B cell (primary cell): ENCODE data around the gene DAB2IP.

Experiments used
- EZH2 ChIP-seq: IDR thresholded peaks from 2 replicates; pipeline ENCODE4 v1.6.1; 2012; ENCODE audit warnings: borderline replicate concordance, low read depth, mild to moderate bottlenecking, moderate library complexity, low read length; ENCODE audit not compliant: insufficient read depth, poor library complexity, severe bottlenecking
- TF ChIP-seq, protein P1 (sequence below): fragments of 200-600 bp; IDR thresholded peaks from one replicate; pipeline ENCODE4 v1.8.0; 2022; ENCODE audit warnings: antibody characterized with exemption, mild to moderate bottlenecking

DNA sequence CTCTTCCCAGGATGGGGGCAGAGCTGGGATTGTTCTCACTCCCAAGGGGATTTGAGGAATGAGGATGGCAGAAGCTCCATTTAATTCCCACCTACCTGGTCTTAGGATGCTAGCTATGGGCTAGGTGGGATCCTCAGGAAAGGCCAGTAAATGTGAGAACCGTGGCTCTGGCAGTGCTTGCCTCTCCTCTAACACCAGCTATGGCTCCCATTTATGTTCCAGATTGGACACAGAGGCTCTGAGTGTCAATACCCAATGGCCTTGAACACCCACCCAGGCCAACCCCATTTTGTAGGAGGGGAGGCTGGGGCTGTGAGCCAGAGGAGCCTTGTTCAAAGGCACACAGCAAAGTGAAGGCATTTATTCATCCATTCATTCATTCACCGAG, 10.2 kb upstream of the DAB2IP start:
- TF ChIP-seq, protein P1, sequence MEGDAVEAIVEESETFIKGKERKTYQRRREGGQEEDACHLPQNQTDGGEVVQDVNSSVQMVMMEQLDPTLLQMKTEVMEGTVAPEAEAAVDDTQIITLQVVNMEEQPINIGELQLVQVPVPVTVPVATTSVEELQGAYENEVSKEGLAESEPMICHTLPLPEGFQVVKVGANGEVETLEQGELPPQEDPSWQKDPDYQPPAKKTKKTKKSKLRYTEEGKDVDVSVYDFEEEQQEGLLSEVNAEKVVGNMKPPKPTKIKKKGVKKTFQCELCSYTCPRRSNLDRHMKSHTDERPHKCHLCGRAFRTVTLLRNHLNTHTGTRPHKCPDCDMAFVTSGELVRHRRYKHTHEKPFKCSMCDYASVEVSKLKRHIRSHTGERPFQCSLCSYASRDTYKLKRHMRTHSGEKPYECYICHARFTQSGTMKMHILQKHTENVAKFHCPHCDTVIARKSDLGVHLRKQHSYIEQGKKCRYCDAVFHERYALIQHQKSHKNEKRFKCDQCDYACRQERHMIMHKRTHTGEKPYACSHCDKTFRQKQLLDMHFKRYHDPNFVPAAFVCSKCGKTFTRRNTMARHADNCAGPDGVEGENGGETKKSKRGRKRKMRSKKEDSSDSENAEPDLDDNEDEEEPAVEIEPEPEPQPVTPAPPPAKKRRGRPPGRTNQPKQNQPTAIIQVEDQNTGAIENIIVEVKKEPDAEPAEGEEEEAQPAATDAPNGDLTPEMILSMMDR: no peak
- no peak for TF ChIP-seq EZH2
